Skin of body (tissue), 2 donors: ENCODE results near the gene ZNF521. TPM values are rescaled to one million over a fixed set of nuclear protein-coding genes. Genes with fewer than 3 reads are reported as not detected.
A peak's percentile ranks its signal among the peaks of the same experiment; 100 is the strongest.

ENCODE experiments used
- DNase-seq: peaks from one replicate; lab custom pipeline; 2025; lab: John Stamatoyannopoulos, UW
- total RNA-seq: library from RNA; depleted of rRNA; stranded (reverse); fragments of >200 nt; gene quantifications from one replicate; pipeline ENCODE4 v1.2.3, GENCODE V29; 2014

Gene ZNF521
- total RNA-seq, 1 donor from 2014 or later, result 35.3 TPM

- DNase-seq, result peak; percentile 74
Observed at GRCh38 chr18:25229081-25229480, 122.9 kb downstream of the ZNF521 start.

- no peak for DNase-seq
Observed at GRCh38 chr18:25228410-25228809, 123.6 kb downstream of the ZNF521 start.

- DNase-seq, result no peak
Observed at GRCh38 chr18:25225151-25225550, 126.8 kb downstream of the ZNF521 start.

- DNase-seq, result no peak
Observed at GRCh38 chr18:25223899-25224886, 127.8 kb downstream of the ZNF521 start.

GRCh38 chr18:25223211-25223610 lies 128.8 kb downstream of the ZNF521 start:
- DNase-seq, result no peak

- DNase-seq, result no peak
Observed at GRCh38 chr18:25222648-25223047, 129.3 kb downstream of the ZNF521 start.

GRCh38 chr18:25210622-25211021 lies 141.3 kb downstream of the ZNF521 start:
- DNase-seq, result no peak

GRCh38 chr18:25192065-25192464 lies 159.9 kb downstream of the ZNF521 start:
- no peak for DNase-seq

- DNase-seq, result no peak
Observed at GRCh38 chr18:25190472-25190871, 161.5 kb downstream of the ZNF521 start.

GRCh38 chr18:25189391-25190185 lies 162.4 kb downstream of the ZNF521 start:
- DNase-seq, result no peak

GRCh38 chr18:25187521-25188192 lies 164.3 kb downstream of the ZNF521 start:
- DNase-seq, result no peak

- no peak for DNase-seq
Observed at GRCh38 chr18:25186871-25187270, 165.1 kb downstream of the ZNF521 start.

- no peak for DNase-seq
Observed at GRCh38 chr18:25181993-25182392, 170.0 kb downstream of the ZNF521 start.

- no peak for DNase-seq
Observed at GRCh38 chr18:25181581-25181980, 170.4 kb downstream of the ZNF521 start.

GRCh38 chr18:25180973-25181548 lies 170.9 kb downstream of the ZNF521 start:
- DNase-seq, result no peak

GRCh38 chr18:25177631-25178030 lies 174.3 kb downstream of the ZNF521 start:
- DNase-seq, result no peak

GRCh38 chr18:25176518-25177042 lies 175.4 kb downstream of the ZNF521 start:
- DNase-seq, result peak; percentile 11

- DNase-seq, result peak; percentile 23
Observed at GRCh38 chr18:25175558-25176517, 176.1 kb downstream of the ZNF521 start.

- DNase-seq, result no peak
Observed at GRCh38 chr18:25174324-25174723, 177.6 kb downstream of the ZNF521 start.

GRCh38 chr18:25171334-25171733 lies 180.6 kb downstream of the ZNF521 start:
- no peak for DNase-seq
